Right lobe of liver (tissue), 4 donors: ENCODE data around the gene CDH8.

ENCODE experiments used
- POLR2A ChIP-seq: fragments of 450-650 bp; IDR thresholded peaks from one replicate; pipeline ENCODE4 v1.6.1; 2017; ENCODE audit warnings: antibody characterized with exemption, mild to moderate bottlenecking
- TF ChIP-seq, protein P1 (sequence below), 4 donors: fragments of 200-600 bp in 3 of 4; fragments of 450-650 bp in 1 of 4; IDR thresholded peaks; one replicate each; pipeline versions ENCODE4 v1.5.1 to v1.8.0; 2016 to 2022; ENCODE audit warnings: antibody characterized with exemption in 4 of 4, mild to moderate bottlenecking in 2 of 4
- donor health status: DM: no; HTN: no; CAD: no.
- donor health status: DM: no; HTN: no; CAD: no.
- donor health status: DM: no; HTN: yes; CAD: no.

GRCh38 chr16:62020681-62021080 is 15.6 kb downstream of the CDH8 start:
- TF ChIP-seq, protein P1, sequence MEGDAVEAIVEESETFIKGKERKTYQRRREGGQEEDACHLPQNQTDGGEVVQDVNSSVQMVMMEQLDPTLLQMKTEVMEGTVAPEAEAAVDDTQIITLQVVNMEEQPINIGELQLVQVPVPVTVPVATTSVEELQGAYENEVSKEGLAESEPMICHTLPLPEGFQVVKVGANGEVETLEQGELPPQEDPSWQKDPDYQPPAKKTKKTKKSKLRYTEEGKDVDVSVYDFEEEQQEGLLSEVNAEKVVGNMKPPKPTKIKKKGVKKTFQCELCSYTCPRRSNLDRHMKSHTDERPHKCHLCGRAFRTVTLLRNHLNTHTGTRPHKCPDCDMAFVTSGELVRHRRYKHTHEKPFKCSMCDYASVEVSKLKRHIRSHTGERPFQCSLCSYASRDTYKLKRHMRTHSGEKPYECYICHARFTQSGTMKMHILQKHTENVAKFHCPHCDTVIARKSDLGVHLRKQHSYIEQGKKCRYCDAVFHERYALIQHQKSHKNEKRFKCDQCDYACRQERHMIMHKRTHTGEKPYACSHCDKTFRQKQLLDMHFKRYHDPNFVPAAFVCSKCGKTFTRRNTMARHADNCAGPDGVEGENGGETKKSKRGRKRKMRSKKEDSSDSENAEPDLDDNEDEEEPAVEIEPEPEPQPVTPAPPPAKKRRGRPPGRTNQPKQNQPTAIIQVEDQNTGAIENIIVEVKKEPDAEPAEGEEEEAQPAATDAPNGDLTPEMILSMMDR (IDR thresholded peaks at IDR 0.05): no peak
- no peak for TF ChIP-seq POLR2A
